Activated gamma-delta T cell treated with Interleukin-2 at 50 U/mL for 16 hours (primary cell): ENCODE results near the gene PDLIM3.
"Not testable (repeated sequence)": the region's sequence is repeated elsewhere in the genome, so short reads cannot be mapped to it uniquely, and the experiment has no call there.

Source experiments
- DNase-seq: peaks from one replicate; pipeline ENCODE4 v3.0.0-alpha.2; 2020

The PDLIM3 gene

GRCh38 chr4:185515248-185515647, 20.1 kb downstream of the PDLIM3 start:
- DNase-seq, result no peak

DNA sequence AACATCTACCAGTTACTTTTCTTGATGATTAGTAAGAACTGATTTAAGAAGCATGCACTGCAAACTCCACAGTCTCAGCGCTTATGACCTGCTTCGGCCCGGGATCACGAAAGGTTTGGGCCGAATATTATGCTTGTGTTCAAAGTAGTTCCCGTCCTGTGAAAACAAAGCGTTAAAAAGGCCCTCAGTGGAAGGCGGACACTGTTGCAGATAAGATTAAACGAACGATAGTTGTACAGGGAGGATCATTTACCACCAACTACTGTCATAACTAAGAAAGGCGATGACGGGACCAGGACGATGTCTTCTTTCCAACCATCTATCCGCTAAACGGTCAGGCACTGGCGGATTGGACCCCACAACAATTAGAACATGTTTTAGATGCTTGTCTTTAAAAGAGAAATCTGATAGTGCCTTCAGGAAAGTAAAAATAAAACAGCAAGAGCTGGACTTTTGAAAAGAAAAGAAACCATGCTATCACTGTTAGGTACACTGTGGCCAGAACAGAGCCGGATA, 21.1 kb downstream of the PDLIM3 start:
- no peak for DNase-seq

GRCh38 chr4:185513489-185514181, 21.7 kb downstream of the PDLIM3 start:
- DNase-seq, result no peak

- no peak for DNase-seq
These were observed 22.8 kb downstream of the PDLIM3 start for GRCh38 chr4:185512516-185512915.

GRCh38 chr4:185511243-185511642, 24.1 kb downstream of the PDLIM3 start:
- not testable (repeated sequence) for DNase-seq

- no peak for DNase-seq
These were observed 24.5 kb downstream of the PDLIM3 start for GRCh38 chr4:185510806-185511205.

GRCh38 chr4:185508181-185508580, 27.1 kb downstream of the PDLIM3 start:
- no peak for DNase-seq

GRCh38 chr4:185506422-185506821, 28.9 kb downstream of the PDLIM3 start:
- no peak for DNase-seq

DNA sequence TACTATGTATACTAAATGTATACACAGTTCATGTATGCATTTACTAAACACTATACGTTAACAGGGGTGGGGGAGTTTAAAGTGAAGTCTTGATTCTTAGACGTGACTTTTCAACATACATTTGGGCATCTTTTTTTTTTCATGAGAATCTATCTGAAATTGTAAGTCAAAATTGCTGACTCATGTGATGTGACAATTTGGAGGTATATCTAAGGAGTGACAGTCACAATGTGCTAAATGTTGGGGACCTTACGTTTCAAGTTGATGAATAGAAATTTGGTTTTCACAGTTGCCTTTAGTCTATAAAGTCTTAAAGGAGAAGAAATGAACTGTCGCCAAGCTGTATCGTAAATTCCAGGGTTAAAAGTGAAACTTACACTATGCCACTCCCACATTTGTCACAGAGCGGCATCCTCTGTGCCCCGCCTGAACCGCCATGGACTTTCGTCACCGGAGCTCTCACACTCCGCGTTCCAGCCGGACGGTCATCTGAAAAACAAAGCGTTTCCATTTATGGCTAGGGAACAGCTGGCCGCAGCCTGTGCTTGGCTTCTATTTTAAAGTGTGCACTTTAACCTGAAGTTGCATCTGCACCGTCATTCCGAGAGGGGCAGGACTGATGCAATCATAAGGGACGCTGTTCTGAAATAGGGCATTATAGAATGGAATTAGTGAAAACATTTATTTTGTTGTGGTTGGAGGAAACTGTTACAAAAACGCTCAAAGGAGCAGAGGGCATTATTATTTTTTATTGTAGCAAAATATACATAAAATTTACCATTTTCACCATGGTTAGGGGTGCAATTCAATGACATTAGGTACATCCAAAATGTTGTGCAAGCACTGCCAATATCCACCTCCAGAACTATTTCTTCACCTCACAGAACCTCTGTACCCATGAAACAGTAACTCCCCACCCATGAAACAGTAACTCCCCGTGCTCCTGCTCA, 30.9 kb downstream of the PDLIM3 start:
- no peak for DNase-seq

DNA sequence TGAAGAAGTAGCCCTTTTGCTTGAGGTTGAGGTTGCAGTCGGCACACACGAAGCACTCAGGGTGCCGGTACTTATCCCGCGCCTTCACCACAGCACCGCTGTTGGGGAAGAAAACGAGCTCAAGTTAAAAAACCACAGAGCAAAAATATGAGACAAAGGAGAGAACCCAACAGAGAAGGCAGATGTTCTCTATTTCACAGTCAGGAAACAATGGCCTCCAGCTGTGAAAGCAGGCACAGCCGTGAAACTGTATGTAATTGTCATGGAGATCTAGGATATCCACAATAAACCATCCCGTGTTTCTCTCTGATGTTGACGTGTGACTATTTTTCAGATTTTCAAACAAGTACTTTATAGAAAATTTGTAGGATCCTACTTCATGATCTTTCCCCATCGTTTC, 32.9 kb downstream of the PDLIM3 start:
- no peak for DNase-seq

DNA sequence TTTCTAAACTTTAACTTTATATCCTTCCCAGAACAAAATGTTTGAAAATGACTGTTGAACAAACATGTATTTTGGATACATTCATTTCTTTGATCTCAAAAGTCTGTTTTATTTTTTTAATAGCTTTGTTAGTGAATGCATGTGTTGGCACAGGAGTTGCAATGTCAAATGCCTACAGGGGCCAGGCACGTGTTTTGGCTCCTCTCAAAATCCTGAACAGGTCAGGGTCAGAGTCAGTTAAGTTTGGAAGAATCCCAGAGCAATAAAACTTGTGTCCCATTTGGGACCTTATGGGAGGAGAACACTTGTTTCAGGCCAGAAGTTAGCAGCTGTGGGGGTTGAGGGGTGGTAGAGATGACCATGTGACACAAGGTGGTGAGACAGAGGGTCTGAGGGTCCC, 34.7 kb downstream of the PDLIM3 start:
- DNase-seq, result no peak

DNA sequence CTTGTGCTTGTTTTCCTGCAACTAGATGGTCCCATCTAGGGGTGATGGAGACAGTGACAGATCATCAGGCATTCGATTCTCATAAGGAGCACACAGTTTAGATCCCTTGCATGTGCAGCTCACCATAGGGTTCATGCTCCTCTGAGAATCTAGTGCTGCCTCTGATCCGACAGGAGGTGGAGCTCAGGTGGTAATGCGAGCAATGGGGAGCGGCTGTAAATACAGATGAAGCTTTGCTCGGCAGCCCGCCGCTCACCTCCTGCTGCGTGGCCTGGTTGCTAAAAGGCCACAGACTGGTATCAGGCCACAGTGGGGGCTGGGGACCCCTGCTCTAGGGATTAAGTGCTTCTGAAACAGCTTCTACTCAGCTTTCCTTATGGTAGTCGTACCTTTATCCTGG, 35.3 kb downstream of the PDLIM3 start:
- no peak for DNase-seq

- DNase-seq, result no peak
These were observed 46.7 kb downstream of the PDLIM3 start for GRCh38 chr4:185488650-185489049.

DNA sequence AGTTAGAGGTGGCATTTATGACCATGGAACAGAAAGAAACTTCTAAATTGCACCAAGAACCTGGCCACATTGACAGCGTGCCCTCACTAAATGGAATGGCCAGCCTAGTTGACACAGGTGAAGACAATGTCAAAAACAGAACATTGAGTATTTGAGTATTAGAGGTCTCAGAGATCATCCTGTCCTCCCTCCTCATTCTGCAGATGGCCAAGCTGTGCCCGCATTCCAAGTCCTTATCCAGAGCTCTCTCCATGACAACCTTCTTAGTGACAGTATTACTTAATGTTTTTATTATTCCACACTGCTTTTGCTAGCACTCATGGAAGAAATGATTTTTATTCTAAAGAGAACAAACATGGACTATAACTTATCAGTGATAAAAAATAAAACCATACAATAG, 53.9 kb downstream of the PDLIM3 start:
- DNase-seq, result no peak

GRCh38 chr4:185480016-185480732, 55.1 kb downstream of the PDLIM3 start:
- DNase-seq, result no peak

DNA sequence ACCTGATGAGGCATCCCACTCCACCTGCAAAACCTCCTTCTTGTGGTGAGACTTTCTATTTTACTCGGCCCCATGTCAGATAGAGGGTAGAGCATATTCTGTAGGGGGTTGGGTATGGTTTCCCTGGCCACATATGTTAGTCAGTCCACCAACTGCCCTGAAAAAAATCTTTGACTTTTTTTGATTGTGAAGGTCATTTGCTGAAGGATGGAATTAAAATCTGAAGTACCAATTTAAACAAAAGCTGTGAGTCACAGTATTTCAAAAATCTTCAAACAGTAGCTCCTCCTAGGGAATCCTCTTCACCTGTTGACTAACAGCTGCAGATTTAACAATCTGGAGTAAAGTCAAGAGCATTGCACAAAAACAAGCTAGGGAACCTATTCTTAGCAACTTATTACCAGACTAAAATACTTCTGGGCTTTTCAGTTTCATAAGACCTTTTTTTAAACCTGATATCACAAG, 55.8 kb downstream of the PDLIM3 start:
- DNase-seq, result no peak

GRCh38 chr4:185473247-185473646, 62.1 kb downstream of the PDLIM3 start:
- no peak for DNase-seq

GRCh38 chr4:185472103-185472542, 63.2 kb downstream of the PDLIM3 start:
- DNase-seq, result no peak

DNA sequence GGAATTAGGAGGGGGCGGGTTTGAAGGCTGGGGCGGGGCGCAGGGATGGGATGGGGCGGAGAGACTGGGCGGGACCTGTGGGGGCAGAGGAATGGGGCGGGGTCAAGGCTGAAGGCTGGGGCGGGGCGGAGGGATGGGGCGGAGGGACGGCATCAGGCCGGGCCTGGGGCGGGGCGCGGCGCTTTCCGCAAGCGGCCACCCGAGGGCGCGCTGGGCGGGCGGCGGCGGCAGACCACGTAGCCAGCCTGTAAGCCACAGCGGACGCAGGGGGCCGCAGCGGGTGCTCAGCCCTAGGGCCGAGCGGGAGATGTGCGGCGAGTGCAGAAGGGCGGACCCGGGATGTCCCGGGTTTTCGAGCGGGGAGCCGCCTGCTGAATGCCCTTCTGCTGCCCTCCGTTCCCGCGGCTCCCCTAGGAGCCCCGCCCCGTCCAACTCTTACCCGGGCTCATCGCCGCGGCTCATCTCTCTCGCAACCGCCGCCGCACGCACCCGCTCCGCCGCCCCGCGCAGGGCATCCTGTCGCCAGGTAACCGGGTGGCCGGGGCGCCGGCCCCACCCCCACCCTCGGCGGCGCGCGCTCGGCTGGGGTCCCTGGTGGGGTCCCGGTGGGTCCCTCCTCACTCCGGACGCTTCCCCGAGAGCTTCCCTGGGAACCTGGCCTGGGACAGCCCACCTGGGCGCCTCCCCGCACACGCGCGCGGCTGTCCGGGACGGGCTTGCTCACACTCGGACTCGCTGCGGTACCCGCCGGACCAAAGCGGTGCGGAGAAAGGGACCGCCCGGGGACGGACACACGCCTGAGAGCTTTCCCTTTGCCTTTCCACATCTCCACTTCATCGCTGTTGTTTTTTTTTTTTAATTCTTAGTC, 63.8 kb downstream of the PDLIM3 start, which contains the start of gene CCDC110:
Gene CCDC110, minus strand, starts transcription at position 499 of the 868 bp plus-strand sequence. Its CDS starts 50 bp downstream, at position 449.
- peak; percentile 88 for DNase-seq

- DNase-seq, result no peak
These were observed 64.7 kb downstream of the PDLIM3 start for GRCh38 chr4:185470501-185471195.

DNA sequence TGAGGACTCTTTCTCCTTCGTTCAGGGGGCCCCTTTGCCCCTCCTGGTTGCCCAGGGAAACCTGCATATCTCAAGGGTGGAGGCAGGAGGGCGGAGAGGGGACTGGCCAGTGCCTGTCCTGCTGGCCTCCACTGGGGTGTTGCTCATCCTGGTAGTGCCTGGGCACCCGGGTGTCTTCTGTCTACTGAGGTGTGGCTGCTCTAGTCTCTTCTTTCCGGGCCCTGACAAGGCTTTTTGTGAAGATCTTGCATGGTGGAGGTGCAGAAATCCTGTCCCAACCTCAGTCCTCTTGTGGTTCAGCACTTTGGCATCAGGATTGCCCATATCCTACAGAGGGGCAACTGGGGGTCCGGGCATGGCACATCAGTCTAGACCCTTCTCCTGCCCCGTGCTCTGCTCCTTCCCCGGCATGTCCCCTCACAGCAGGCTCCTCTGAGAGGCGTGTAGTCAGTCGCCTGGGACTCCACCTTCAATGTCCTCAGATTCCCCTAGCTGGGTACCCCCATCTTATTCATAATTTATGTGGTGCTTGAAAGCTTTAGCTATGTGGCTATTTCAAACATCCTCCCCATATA, 65.6 kb downstream of the PDLIM3 start:
- no peak for DNase-seq
